GM23338 (cell line): ENCODE results near the gene CSRNP3. TPM values are rescaled to one million over a fixed set of nuclear protein-coding genes. Genes with fewer than 3 reads are reported as not detected.

Experiments used
- ATAC-seq: fragments of 200-7000 bp; cut with Tn5 transposase; 3 replicates; pipeline ENCODE4 v1.9.1; 2020
- DNase-seq: peaks from one replicate; pipeline ENCODE4 v3.0.0-alpha.2; 2015; ENCODE audit warnings: low spot score
- H2AFZ ChIP-seq: fragments of 200-600 bp; sonication (generic); 2 replicates; pipeline ENCODE4 v1.8.0; 2016; ENCODE audit warnings: antibody characterized with exemption, mild to moderate bottlenecking, moderate library complexity
- H3F3A ChIP-seq: fragments of 200-600 bp; sonication (generic); replicated peaks from 2 replicates; pipeline ENCODE4 v1.8.0; 2017; ENCODE audit warnings: antibody characterized with exemption, mixed run types, low read depth
- H3K27ac ChIP-seq: fragments of 200-600 bp; sonication (generic); 2 replicates; pipeline ENCODE4 v1.6.1; 2016; ENCODE audit warnings: low read depth
- H3K27me3 ChIP-seq: fragments of 200-600 bp; sonication (generic); 2 replicates; pipeline ENCODE4 v1.8.0; 2016; ENCODE audit warnings: mild to moderate bottlenecking, mixed run types, moderate library complexity; ENCODE audit not compliant: insufficient read depth
- H3K36me3 ChIP-seq: fragments of 200-600 bp; sonication (generic); 2 replicates; pipeline ENCODE4 v1.8.0; 2016; ENCODE audit warnings: mild to moderate bottlenecking; ENCODE audit not compliant: insufficient read depth
- H3K4me1 ChIP-seq: fragments of 200-600 bp; sonication (generic); 2 replicates; pipeline ENCODE4 v1.8.0; 2016; ENCODE audit warnings: mild to moderate bottlenecking, moderate library complexity; ENCODE audit not compliant: insufficient read depth
- H3K4me2 ChIP-seq: fragments of 200-600 bp; sonication (generic); 2 replicates; pipeline ENCODE4 v1.7.1; 2017; ENCODE audit warnings: mixed run types
- H3K4me3 ChIP-seq: fragments of 200-600 bp; sonication (generic); 2 replicates; pipeline ENCODE4 v1.6.1; 2016; ENCODE audit warnings: mixed run types
- H3K79me2 ChIP-seq: fragments of 200-600 bp; sonication (generic); replicated peaks from 2 replicates; pipeline ENCODE4 v1.8.0; 2017; ENCODE audit warnings: mild to moderate bottlenecking; ENCODE audit not compliant: insufficient read depth
- H3K9me2 ChIP-seq: fragments of 200-600 bp; sonication (generic); 2 replicates; pipeline ENCODE4 v1.8.0; 2017; ENCODE audit not compliant: insufficient read depth
- H4K20me1 ChIP-seq: fragments of 200-600 bp; sonication (generic); replicated peaks from 2 replicates; pipeline ENCODE4 v1.8.0; 2017; ENCODE audit warnings: mild to moderate bottlenecking; ENCODE audit not compliant: insufficient read depth
- H3K27ac Mint-ChIP-seq: 2 replicates; pipeline ENCODE4 v1.8.0; 2020; ENCODE audit warnings: inconsistent platforms, mild to moderate bottlenecking, moderate library complexity, mixed read lengths
- H3K27me3 Mint-ChIP-seq: 3 replicates; pipeline ENCODE4 v1.8.0; 2022; ENCODE audit warnings: low read depth, mild to moderate bottlenecking, moderate library complexity, mixed read lengths, inconsistent platforms; ENCODE audit not compliant: insufficient read depth, poor library complexity
- H3K36me3 Mint-ChIP-seq: 3 replicates; pipeline ENCODE4 v1.8.0; 2021; ENCODE audit warnings: low read depth, mild to moderate bottlenecking, inconsistent platforms, moderate library complexity, mixed read lengths
- H3K4me1 Mint-ChIP-seq: 3 replicates; pipeline ENCODE4 v1.8.0; 2020; ENCODE audit warnings: mild to moderate bottlenecking, inconsistent platforms, mixed read lengths
- H3K4me3 Mint-ChIP-seq: 3 replicates; pipeline ENCODE4 v1.8.0; 2021; ENCODE audit warnings: moderate library complexity, mild to moderate bottlenecking, inconsistent platforms, mixed read lengths
- H3K9me3 Mint-ChIP-seq: 3 replicates; pipeline ENCODE4 v1.8.0; 2020; ENCODE audit warnings: moderate library complexity, mild to moderate bottlenecking, inconsistent platforms, mixed read lengths
- STAT1 ChIP-seq: IDR thresholded peaks from one replicate; pipeline ENCODE4 v1.6.1; 2016; ENCODE audit warnings: antibody characterized with exemption; ENCODE audit not compliant: unreplicated experiment
- polyA plus RNA-seq: library from polyadenylated mRNA; unstranded; fragments of >200 nt; fragmentation: Nextera tagmentation; extraction: Ambion mirVana; gene quantifications from 2 replicates; pipeline ENCODE4 v1.2.1, GENCODE V29; 2016
- total RNA-seq: library from RNA; depleted of rRNA; stranded (reverse); fragments of >200 nt; shearing (Covaris generic); gene quantifications from 2 replicates; pipeline ENCODE4 v1.2.3, GENCODE V29; 2014
- TF ChIP-seq, protein P1 (sequence below): fragments of 250-450 bp; sonication (Bioruptor Pico); IDR thresholded peaks from 2 replicates; pipeline ENCODE4 v1.5.0; 2020; ENCODE audit warnings: mild to moderate bottlenecking, moderate library complexity

Gene CSRNP3
- total and polyA plus RNA-seq, 2 experiments from 2014 or later = 3.8 to 6.8 TPM

DNA sequence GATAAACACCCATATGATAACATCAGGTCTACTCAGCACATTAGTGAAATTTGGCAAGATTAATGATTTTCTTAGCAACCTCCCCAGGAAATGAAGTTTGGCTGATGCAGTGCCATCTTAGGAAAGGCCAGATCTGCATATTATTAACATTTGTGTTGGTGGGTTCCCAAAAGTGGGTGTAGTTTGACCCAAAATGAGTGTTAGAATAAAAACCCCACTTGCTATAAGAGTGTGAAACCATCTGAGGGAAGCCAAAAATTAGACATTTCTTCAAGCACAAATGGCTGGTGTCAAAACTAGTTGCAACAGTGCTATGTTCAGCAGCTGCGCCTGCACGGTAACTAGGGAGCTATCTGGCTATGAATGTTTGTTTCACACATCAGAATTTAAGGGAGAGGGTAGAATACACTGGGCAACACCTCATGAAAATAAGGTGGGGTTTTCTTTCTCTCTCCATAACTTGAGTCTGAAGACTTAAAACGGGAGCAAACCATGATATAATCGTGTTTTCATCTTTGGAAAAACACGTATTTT, 15.9 kb upstream of the CSRNP3 start:
- H3K27ac Mint-ChIP-seq = no peak overlapping the region
- no peaks in the 10 kb centered on the region for H3K79me2 ChIP-seq
- ATAC-seq = no peak

More for the DNA sequence above, 15.9 kb upstream of the CSRNP3 start:
- Histone ChIP-seq H2AFZ (no peak overlapping the region), H3K4me3 (no peak overlapping the region), H3K36me3 (no peaks in the 10 kb centered on the region), H4K20me1 (no peaks in the 10 kb centered on the region), H3K4me2 (no peak overlapping the region), H3K9me2 (no peaks in the 10 kb centered on the region), H3K4me1 (no peaks in the 10 kb centered on the region), H3K27me3 (no peaks in the 10 kb centered on the region), H3F3A (no peaks in the 10 kb centered on the region), H3K27ac (no peak overlapping the region)
- peaks cover 3% of the 10 kb centered on the region; the same call in 2 of the 3 replicates for H3K9me3 Mint-ChIP-seq
- no peak for DNase-seq
- TF ChIP-seq, protein P1, sequence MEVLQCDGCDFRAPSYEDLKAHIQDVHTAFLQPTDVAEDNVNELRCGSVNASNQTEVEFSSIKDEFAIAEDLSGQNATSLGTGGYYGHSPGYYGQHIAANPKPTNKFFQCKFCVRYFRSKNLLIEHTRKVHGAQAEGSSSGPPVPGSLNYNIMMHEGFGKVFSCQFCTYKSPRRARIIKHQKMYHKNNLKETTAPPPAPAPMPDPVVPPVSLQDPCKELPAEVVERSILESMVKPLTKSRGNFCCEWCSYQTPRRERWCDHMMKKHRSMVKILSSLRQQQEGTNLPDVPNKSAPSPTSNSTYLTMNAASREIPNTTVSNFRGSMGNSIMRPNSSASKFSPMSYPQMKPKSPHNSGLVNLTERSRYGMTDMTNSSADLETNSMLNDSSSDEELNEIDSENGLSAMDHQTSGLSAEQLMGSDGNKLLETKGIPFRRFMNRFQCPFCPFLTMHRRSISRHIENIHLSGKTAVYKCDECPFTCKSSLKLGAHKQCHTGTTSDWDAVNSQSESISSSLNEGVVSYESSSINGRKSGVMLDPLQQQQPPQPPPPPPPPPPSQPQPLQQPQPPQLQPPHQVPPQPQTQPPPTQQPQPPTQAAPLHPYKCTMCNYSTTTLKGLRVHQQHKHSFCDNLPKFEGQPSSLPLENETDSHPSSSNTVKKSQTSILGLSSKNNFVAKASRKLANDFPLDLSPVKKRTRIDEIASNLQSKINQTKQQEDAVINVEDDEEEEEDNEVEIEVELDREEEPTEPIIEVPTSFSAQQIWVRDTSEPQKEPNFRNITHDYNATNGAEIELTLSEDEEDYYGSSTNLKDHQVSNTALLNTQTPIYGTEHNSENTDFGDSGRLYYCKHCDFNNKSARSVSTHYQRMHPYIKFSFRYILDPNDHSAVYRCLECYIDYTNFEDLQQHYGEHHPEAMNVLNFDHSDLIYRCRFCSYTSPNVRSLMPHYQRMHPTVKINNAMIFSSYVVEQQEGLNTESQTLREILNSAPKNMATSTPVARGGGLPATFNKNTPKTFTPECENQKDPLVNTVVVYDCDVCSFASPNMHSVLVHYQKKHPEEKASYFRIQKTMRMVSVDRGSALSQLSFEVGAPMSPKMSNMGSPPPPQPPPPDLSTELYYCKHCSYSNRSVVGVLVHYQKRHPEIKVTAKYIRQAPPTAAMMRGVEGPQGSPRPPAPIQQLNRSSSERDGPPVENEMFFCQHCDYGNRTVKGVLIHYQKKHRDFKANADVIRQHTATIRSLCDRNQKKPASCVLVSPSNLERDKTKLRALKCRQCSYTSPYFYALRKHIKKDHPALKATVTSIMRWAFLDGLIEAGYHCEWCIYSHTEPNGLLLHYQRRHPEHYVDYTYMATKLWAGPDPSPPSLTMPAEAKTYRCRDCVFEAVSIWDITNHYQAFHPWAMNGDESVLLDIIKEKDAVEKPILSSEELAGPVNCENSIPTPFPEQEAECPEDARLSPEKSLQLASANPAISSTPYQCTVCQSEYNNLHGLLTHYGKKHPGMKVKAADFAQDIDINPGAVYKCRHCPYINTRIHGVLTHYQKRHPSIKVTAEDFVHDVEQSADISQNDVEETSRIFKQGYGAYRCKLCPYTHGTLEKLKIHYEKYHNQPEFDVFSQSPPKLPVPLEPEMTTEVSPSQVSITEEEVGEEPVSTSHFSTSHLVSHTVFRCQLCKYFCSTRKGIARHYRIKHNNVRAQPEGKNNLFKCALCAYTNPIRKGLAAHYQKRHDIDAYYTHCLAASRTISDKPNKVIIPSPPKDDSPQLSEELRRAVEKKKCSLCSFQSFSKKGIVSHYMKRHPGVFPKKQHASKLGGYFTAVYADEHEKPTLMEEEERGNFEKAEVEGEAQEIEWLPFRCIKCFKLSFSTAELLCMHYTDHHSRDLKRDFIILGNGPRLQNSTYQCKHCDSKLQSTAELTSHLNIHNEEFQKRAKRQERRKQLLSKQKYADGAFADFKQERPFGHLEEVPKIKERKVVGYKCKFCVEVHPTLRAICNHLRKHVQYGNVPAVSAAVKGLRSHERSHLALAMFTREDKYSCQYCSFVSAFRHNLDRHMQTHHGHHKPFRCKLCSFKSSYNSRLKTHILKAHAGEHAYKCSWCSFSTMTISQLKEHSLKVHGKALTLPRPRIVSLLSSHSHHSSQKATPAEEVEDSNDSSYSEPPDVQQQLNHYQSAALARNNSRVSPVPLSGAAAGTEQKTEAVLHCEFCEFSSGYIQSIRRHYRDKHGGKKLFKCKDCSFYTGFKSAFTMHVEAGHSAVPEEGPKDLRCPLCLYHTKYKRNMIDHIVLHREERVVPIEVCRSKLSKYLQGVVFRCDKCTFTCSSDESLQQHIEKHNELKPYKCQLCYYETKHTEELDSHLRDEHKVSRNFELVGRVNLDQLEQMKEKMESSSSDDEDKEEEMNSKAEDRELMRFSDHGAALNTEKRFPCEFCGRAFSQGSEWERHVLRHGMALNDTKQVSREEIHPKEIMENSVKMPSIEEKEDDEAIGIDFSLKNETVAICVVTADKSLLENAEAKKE = no peak
- TF ChIP-seq STAT1 = no peak
- no peak overlapping the region for H3K4me3 Mint-ChIP-seq
- H3K27me3 Mint-ChIP-seq = no peaks in the 10 kb centered on the region
- H3K36me3 Mint-ChIP-seq = no peaks in the 10 kb centered on the region; the same call in 2 of the 3 replicates
- 0 out of 3 replicates have a peak, but pooled peaks cover 3% of the 10 kb centered on the region for H3K4me1 Mint-ChIP-seq
